ENCODE measurements around the gene PRR5L.
A peak's percentile ranks its signal among the peaks of the same experiment; 100 is the strongest.

PRR5L gene

DNA sequence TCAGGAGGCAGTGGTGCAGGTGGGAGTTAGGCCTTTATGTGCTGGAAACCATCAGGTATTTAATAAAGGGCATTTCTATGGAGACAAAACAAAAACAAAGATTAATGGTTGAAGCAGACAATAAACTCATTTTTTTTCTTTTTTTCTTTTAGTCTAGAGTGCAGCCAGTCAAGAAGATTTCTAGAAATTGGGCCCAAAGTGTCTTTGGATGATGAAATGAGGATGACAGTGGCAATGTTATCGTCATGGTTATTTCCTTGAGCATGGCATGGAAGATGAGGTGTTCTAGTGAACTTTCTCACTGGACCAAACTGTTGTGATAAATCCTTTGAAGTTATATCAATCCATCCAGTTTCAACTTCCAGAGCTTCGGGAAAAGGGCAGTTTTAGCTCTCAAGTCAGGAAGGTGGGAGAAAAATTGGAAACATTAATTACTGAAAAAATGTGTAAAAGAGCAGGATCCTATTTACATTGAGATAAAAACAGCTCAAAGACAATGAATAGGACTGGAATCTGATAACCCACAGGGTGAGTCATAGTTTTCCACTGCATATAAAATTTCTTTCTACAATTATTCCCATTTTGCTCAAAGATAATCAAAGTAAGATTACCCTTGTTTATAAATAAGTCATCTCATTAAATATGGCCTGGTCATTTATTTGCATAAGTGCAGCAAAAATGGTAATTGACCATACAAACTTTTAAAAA is 33.0 kb downstream of the PRR5L start:
- DNase-seq, result no peak

DNA sequence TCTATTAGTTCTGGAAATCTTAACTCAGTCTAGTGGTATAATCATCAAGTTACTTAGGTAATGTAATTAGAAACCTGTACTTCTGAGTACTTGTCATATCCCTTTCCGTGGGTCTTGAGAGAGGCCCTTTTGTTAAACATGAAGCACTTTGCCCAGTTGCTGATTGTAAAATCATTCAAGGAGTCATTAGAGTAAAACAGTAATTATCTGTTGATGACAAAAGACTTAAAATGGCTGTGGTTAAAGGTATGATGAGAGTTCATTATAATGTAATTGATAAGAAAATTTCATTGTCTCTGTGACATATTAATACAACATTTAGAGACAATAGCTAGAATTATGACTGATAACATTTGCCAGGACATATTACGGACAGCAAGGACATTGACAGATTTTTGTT is 34.3 kb downstream of the PRR5L start:
- DNase-seq, result no peak

DNA sequence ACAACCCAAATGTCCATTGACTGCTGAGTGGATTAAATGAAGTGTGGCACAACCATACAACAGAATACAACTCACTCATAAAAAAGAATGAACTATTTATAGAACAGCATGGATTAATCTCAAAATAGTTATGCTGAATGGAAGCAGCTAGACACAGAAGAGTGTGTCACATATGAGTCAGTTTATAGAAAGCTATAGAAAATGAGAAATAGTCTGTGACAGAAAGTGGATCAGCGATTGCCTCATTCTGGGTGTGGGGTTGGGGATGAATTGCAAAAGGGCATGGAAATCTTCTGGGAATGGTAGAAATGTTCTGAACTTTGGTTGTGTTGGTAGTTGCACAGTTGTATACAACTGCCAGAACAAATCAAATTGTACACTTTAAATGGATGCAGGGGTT is 37.4 kb downstream of the PRR5L start:
- no peak for DNase-seq

DNA sequence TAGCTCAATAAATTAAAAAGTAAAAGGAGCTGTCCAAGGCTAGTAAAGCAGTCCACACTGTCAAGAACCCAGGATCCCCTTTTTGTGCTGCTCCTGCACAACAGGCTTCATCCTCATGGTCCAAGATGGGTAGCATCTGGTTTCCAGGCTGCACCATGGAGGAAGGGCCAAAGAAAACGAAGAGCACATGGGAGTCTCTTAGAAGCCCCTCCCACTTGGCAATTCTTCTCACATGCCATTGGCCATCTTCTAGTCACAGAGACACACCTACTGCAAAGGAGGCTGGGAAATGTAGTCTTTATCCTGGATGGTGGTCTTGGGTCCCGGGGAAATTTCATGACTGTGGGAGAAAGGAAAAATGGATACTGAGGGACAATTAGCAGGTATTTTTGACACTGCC is 37.8 kb downstream of the PRR5L start:
- no peak for DNase-seq

DNA sequence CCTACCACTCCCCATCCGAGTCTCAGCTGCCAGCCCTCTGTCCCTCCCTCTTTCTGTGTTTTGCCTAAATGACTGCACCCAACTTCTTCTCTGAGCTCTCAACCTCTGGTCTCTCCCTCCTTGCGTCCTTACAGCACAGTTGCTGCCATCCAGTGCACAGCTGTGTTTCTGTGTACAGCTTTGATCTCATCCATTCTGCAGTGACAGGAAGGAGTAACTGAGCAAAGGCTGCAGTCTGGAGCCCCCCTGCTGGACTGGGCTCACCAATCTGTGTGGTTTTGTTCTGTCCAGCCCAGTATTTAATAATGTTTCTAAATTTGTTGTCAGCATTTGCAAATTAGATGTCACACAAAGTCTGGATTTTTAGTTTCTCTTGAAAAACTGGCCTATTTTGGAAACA is 43.8 kb downstream of the PRR5L start:
- DNase-seq, result no peak

DNA sequence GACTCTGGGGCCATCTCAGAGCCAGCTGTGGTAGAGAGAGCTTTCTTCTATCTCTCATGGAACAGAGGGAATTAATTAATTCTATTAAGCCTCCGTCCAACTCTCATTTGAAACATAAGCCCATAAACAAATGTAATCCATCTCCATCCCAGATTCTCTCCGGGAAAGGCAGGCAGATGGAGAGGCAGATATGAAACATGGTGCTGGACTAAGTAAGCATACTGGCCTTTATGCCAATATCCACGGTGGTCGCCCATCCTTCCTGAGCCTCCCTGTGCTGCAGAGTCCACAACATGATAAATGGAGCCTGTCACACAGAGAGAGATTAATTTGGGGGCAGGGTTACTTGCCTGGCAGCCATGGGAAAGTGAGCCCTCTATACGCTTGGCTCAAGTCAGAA is 44.8 kb downstream of the PRR5L start:
- no peak for DNase-seq

DNA sequence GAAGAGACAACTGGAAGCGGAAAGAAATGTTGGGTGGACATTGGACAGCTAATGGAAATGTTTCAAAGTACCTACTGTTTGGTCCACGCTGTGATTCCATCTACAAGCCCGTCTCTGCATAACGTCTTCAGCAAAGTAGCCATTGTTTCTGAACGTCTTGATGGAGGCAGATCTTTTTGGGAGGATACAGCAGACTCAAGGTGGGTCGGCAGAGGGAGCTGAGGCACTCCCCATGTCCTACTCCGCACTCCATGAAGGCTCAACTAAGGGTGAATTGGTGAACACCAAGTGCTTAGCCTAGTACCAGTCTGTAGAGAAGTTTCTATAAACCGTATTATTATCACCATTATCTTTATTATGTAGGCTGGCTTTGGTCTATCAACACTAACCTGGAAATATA is 45.8 kb downstream of the PRR5L start:
- DNase-seq, result no peak

DNA sequence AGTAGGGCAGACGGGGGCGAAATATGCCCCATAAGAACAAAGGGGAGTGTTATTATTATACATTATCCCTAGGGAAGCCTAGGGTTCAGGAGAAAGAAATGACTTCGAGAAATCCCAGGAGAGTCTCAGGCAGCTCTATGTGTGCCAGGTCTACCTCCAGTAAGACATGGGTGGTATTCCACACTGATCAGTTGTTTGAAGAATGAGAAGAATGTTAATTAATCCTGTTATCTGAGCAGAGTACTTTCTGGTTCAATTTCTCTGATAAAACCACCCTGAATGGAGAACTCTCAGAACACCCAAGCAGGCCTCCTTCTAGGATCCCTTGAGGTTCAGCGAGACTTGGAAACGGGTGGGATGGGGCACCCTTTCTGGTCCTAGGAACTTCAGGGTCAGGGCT is 46.2 kb downstream of the PRR5L start:
- DNase-seq, result no peak

DNA sequence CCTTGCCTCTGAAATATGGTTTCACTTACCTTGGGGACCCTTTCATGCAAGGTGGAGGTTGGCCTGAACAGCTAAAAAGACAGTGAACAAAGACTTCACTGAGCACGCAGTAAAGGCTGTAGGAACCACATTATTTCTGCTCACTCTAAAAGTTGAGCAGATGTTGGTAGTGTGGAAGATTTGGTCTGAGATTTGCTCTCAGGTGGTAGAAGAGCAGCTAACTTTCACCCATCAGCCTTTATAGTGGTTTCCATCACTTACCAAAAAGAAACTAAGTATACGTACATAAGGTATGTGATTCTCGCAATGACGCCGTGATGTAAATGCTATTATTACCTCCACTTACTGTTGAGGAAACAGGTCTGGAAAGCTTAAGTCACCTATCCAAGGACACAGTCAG is 47.3 kb downstream of the PRR5L start:
- no peak for DNase-seq

DNA sequence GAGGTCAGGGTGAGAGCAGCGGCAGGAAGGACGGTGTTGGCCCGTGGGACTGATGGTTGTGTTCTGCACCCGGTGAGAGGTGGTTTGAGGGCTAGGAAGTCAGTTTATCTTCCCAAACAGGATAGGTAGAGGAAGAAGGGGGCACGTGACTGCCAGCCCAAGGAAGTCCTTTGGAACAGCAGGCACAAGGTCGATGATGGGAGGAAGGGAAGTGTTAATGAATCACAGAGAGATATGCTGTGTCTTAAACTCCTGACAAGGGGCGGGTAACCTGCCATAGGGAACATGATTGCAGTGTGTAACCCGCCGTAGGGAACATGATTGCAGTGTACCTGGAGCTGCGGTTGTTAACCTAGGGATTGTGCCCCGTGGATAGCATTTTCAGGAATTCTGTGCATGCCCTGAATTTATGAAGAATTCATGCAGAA is 49.0 kb downstream of the PRR5L start:
- DNase-seq, result no peak

DNA sequence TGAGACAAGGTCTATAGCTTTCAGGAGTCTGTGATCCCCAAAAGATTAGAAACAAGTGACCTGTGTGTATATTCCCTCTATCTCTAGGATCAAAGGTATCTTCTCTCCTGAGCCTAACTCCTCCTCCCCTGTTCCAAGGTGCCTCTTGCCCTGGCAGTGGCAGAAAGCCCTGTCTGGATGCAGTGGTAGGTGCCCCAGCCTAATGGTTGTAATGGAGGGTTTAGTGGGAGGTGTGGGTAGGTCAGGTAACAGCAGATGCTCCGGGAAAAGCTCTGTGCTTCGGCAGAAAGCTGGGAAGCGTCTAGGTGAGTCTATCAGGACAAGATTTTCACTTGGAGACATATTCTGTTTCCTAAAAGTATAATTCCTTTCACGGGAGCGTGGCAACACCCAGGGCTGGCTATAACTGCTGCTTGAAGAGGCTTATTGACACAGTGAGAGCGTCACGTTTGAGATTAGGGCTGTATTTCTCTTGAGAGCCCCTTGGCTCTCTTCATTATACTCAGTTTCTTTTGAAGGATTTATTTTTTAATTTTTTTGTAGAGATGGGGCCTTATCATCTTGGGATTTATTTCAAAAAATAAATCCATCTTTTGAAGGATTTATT is 49.5 kb downstream of the PRR5L start:
- DNase-seq, result no peak

DNA sequence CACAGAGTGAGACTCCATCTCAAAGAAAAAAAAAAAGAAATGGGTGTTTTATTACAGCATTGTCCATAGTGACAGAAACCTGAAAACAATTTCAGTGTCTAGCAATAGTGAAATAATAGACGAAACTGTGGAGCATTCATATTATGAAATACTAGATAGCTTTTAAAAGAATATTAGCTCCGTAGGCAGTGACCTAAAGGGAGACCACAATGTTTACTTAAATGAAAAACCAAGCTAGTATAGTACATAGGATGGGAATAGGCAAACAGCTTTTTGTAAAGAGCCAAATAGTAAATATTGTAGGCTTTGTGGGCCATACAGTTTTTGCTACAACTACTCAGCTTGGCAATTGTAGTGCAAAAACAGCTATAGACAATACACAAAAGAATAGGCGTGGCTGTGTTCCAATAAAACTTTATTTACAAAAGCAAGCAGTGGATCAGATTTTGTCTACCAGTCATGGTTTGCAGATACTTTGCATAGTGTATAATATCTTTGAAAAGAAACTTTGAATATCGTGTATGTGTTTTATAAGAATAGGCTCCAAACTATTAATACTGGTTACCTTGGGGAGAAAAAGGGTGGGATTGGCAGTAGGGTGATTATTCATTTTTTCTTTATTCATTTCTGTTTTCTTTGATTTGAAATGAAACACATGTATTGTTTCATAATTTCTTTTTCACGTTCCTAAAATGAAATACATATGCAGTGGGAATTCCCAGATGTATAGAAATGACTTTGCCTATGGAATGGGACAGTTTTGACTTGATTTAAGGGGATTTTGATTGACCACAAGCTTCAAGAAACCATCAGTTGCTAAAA is 50.7 kb downstream of the PRR5L start:
- DNase-seq, result no peak

DNA sequence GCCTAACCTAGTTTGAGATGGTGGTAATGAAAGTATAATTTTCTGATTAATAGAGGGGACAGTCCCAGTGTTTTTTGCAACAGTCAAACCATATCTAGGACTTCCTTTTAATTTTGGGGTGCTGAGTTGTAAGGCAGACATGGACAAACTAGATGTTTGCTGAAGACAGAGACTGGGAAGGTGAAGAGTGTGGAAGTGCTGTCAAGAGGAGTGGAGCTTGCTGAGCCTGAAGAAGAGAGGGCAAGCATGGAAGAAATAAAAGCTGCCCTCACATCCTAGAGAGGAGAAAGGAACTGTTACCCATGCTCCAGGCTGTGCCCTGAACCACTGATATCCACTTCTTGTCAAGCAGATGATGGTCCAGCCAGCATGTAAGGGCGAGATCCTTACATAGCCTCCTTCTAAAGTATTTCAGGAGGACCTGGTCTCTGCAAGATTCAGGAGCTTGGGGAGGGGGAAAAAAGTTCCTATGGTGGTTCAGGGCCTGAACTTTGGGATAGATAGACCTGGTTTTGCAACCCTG is 51.4 kb downstream of the PRR5L start:
- no peak for DNase-seq

DNA sequence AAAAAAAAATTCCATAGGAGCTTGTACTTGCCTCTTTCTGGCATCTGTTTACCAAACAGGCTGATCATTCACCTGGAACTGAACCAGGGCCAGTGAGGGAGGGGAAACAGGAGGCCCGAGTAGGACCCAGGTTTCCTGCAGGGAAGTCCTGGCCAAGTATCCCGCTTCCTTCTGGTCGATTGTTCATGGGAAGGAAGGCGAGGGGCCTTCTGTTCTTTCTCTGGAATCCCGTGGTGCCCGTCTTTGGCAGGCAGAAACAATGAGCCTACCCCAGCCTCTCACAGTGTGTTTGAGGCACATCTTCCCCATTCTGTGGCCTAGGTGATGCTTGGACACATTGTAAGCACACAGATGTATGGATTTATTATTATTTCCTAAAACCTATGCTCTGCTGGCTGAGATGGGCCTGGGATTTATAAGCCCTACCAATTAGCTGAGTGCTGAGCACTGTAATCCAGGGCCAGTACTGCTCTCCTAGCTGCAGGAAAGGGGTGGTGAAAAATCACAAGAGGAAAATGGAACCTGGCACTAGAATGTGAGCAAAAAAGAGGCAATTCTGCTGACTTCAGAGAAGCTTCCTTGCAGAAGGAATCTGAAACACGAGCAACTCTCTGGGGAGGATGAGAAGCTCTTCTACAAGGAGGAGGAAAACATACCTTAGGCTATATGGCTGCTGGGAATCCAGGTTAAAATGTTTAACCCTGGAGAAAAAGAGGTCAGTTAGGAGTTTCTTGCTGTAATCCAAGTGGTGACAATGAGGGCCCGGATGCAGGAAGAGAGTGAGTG is 53.5 kb downstream of the PRR5L start:
- DNase-seq, result peak; percentile 38

DNA sequence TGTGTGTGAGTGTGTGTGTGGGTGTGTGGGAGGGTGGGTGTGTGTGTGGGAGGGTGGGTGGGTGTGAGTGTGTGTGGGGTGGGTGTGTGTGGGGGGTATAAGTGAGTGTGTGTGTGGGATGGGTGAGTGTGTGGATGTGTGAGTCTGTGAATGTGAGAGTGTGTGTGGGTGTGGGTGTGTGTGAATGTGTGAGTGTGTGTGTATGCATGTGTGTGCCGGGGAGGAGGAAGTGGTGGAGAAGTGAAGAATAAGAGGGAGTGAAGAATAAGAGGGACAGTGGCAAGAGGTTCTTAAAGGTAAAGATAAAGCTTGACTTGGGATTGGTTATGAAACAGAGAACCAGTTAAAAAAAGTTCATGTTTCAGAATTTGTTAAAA is 54.0 kb downstream of the PRR5L start:
- no peak for DNase-seq

DNA sequence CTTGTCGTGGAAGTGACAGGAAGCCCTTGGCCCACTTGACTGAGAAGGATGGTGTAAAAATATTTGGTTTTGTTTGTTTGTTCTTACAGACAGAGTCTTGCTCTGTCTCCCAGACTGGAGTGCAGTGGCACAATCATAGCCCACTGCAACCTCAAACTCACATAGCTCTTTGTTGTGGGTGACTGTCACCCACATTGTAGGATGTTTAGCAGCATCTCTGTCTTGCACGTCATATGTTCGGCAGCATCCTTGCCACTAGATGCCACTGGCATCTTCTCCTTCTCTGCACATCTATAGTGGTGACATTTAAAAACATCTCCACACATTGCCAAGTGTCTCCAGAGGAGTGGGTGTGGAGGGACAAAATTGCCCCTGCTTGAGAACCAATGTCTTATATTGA is 56.8 kb downstream of the PRR5L start:
- DNase-seq, result no peak

DNA sequence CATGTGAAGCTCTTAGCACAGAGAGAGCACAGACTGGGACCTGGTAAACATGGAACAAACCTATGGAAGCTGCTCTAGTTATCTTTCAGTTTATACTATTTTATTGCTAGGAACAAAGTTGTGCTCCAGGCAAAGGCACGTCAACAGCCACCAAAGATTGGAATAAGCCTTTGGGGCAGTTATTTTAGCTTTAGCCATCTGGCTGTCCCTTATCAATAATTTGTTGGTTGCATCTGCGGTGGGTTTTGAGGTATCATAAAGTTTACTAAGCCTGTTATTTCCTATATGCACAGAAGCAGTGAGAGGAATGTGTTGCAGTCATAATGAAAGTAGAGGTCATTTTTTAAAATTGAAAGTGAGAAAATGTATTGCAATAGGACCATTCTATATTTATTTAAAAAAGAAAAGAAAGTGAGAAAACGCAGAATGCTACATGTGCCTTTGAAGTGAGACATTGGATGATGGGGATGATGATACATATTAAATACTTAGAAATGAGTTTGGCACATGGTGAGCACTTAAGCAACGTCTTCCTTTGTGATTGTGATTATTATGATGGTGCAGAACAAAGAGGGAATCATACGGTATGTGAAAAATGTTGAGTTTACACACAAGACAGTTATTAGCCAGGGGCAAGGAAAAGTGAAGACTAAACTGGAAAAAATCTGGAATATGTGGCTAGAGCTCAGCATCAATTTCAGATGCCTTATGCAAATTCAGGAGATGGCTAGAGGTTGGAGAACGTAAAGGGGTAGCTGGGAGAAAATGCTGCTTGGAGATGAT is 58.3 kb downstream of the PRR5L start:
- no peak for DNase-seq

DNA sequence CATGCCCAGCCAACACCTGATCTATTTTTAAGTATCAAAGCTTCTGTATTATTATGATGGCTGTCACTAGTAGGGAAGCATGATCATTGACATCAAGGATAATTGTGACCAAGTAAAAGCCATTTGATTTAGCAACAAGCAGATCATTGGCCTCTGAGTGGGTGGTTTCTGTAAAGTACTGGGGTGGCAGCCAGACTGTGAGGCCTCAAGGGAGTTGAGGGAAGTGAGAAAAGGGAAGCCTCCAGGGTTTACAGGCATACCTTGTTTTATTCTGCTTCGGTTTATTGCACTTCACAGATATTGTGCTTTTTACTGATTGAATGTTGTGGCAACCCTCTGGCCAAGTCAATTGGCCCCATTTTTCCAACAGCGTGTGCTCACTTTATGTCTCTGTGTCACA is 60.1 kb downstream of the PRR5L start:
- no peak for DNase-seq

DNA sequence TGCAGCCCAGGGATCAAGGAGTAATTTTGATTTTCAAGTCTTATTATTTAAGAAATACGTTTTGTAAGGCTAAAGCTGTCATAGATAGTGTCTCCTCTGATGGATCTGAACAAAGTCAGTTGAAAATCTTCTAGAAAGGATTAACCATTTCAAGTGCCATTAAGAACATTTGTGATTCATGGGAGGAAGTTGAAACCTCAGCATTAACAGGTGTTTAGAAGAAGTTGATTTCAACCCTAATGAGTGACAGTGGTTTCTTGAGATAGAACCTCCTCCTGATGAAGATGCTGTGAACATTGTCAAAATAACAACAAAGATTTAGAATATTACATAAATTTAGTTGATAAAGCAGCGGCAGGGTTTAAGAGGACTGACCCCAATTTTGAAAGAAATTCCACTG is 61.7 kb downstream of the PRR5L start:
- DNase-seq, result no peak

DNA sequence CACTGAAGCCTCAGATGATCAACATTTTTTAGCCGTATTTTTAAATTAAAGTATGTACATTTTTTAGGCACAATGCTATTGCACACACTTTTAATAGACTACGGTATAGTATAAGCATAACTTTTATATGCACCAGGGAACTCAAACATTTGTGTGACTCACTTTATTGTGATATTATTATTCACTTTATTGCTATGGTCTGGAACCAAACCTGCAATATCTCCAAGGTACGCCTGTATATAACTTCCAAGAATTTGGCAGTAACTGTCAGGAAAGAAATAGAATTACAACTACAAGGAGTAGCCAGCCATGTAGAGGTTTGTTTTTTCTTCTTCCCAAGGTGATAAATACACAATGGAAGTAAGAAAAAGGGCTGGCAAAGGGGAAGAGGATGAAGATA is 62.3 kb downstream of the PRR5L start:
- no peak for DNase-seq

DNA sequence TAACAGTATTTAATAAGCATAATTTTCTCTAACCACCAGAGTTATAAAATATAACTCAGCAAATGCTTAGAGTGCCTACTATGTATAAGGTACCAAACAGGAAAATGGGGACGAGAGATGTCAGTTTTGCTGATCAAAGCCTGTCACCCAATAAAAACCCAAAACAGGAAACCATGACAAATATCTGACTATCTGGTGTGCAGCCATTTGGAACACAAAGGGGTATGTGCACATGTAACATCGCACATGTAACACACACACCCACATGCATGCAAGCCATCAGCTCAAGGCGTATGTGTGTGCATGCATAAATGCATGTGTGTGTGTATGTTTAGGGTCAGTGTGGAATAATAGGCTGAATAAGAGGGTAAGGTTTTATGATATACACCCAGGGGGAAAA is 64.2 kb downstream of the PRR5L start:
- no peak for DNase-seq

DNA sequence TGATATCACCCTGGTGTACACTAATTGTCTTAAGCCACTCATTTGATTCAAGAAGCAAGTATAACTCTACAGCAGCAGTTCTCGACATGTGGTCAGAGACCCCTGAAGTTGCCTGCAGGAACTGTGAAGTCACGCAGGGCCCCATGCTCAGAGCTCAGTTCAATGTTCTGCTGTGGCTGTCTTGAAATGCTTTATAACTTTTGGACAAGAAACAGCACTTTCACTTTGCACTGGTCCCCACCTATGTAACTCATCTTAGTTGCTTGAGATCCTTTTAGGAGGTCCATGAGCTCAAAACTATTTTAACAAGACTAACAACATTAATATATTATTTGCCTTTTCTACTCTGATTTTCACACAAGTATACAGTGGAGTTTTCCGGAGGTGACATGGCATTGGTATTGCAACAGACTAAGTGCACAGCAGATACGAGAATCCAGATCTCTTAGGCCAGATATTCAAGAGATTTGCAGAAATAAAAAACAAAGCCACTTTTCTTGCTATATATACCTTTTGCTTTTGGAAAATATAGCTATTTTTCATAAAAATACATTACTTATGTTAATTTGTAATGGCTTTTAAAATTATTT is 64.8 kb downstream of the PRR5L start:
- no peak for DNase-seq

All from retina (tissue), 1 donor.